ENCODE results near the gene OR6Y1. TPM values are rescaled to one million over a fixed set of nuclear protein-coding genes. Genes with fewer than 3 reads are reported as not detected.

OR6Y1 gene
- total and polyA plus RNA-seq, 2 of the 4 experiments (the other 2 are of a cell fraction): not detected

- Histone ChIP-seq H3K79me1 (ENCODE audit: low read depth in 1 of 2, low read length in 2 of 2) (no peaks in the 10 kb centered on the region), H4K5ac (ENCODE audit: low read depth, low read length) (no peak within 1 kb of the TSS), H2BK20ac (ENCODE audit: low read depth, low read length) (no peak within 1 kb of the TSS), H4K20me1 (ENCODE audit: insufficient read depth, low read length) (no peaks in the 10 kb centered on the region), H3K14ac (replicated peaks; ENCODE audit: low read depth, low read length) (no peak within 1 kb of the TSS), H4K8ac (ENCODE audit: low read depth in 2 of 2, low read length in 2 of 2) (no peak within 1 kb of the TSS), H2AK5ac (ENCODE audit: low read depth, low read length) (no peak within 1 kb of the TSS), H3K9ac (ENCODE audit: low read depth, low read length) (no peak within 1 kb of the TSS), H3K23ac (ENCODE audit: low read depth, low read length) (no peak within 1 kb of the TSS), H2AFZ (replicated peaks; ENCODE audit: low read length, poor library complexity) (no peak within 1 kb of the TSS), H2BK120ac (ENCODE audit: low read depth, low read length) (no peak within 1 kb of the TSS), H2AK9ac (replicated peaks; ENCODE audit: low read depth, low read length, poor library complexity) (no peak within 1 kb of the TSS), H3K9me3 (ENCODE audit: control insufficient read depth, insufficient read depth, low read length) (no peaks in the 10 kb centered on the region), H3K9me1 (ENCODE audit: insufficient read depth, low read length) (no peaks in the 10 kb centered on the region), H2BK15ac (ENCODE audit: low read depth, low read length) (no peak within 1 kb of the TSS), H2BK5ac (ENCODE audit: low read depth, low read length, poor library complexity, severe bottlenecking) (no peak within 1 kb of the TSS), H3K4ac (ENCODE audit: low read depth, low read length) (no peak within 1 kb of the TSS), H3K4me2 (ENCODE audit: low read depth, low read length) (no peak within 1 kb of the TSS), H3K36me3 (ENCODE audit: control insufficient read depth, insufficient read depth, low read length) (no peaks in the 10 kb centered on the region), H3K4me3 (ENCODE audit: insufficient read depth, low read depth, low read length) (no peak within 1 kb of the TSS), H4K91ac (ENCODE audit: insufficient read depth, low read depth, low read length) (no peak within 1 kb of the TSS), H3K27me3 (ENCODE audit: control insufficient read depth, insufficient read depth, low read length) (no peaks in the 10 kb centered on the region), H3K27ac (ENCODE audit: insufficient read depth, low read length) (no peak within 1 kb of the TSS), H3K18ac (ENCODE audit: low read depth, low read length) (no peak within 1 kb of the TSS), H3K56ac (ENCODE audit: extremely low read depth, insufficient read depth, low read length) (no peak within 1 kb of the TSS), H3K4me1 (ENCODE audit: control insufficient read depth, insufficient read depth, low read length) (no peaks in the 10 kb centered on the region)
- intact Hi-C loops (cut with micrococcal nuclease) (no loop called here), in situ Hi-C loops (cut with MboI; ENCODE audit: low sequenced_read_pairs) (no loop called here), dilution Hi-C loops (cut with HindIII; ENCODE audit: low sequenced_read_pairs, unreplicated experiment) (no loop called here)
- BruUV-seq (replicated peaks): no TSS peak
- CTCF ChIA-PET: interaction anchor here (0.6 kb wide), 1 partner anchor 21 kb away, joined by 8 read pairs; no protein-coding TSS in a partner anchor
- TF ChIP-seq MAFK (IDR thresholded peaks at IDR 0.05; ENCODE audit: low read depth, low read length): peak; percentile 37; the same call in 1 of the 2 replicates
- no peak for TF ChIP-seq CHD1 (IDR thresholded peaks at IDR 0.05; ENCODE audit: low read depth, low read length)
- POLR2A ChIA-PET (ENCODE audit: unreplicated experiment): no interaction called here
- DNase-seq (no peak), ATAC-seq (ENCODE audit: low read depth) (no peak)
- WGBS, 2 experiments (ENCODE audit: extremely low coverage in 2 of 2, insufficient read length in 1 of 2): no CpG with 5 or more reads among the region's 1 CpG
Observed at GRCh38 chr1:158579733-158580132, 25.5 kb upstream of the OR6Y1 start, which contains the start of gene OR10X1. OR10X1 (minus strand) TSS chr1:158579899; CDS start chr1:158579899, 0 bp downstream.

Measured in IMR-90 (cell line).